Ramos (cell line): Measurements from ENCODE around the gene KIF5B.
"Not testable (repeated sequence)": the region's sequence is repeated elsewhere in the genome, so short reads cannot be mapped to it uniquely, and the experiment has no call there.

Experiments used
- in situ Hi-C: fragments of 300-500 bp; cut with MboI; formaldehyde crosslinking; loops from one replicate; pipeline ENCODE4 v1.14.3; 2022; ENCODE audit warnings: low sequenced_read_pairs; ENCODE audit not compliant: unreplicated experiment

Gene KIF5B

DNA sequence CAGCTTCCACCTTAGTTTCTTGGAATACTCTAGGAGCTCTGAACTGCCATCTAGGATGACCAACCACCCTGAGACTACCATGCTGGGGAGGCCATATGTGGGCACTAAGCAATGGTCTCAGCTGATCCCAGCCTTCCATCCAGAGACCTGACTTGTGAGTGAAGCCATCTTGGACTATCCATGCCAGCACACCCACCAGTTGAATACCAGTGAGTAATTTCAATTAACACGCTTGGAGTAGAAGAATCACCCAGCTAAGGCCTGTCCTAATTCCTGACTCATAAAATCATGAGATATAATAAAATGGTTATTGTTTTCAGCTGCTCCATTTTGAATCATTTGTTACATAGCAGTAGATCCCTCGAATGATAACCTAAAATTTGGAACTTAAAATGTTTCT, 5.2 kb upstream of the KIF5B start:
- in situ Hi-C loops, result loop anchor here (25.0 kb wide), 1 partner anchor 301 kb away; no protein-coding TSS in a partner anchor

DNA sequence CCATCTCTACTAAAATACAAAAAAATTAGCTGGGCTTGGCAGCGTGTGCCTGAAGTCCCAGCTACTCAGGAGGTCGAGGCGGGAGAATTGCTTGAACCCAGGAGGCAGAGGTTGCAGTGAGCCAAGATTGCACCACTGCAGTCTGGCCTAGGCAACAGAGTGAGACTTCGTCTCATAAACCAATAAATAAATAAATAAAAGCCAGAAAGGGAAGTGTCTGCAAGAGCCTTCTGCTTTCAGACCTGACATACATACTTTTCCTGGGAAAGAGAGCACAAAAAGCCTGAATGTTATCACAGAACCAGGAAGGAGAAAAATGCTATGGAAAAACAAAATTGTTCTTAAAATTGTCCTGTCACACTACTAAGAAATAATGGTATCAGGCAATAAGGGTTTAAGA, 4.1 kb upstream of the KIF5B start:
- in situ Hi-C loops, result loop anchor here (25.0 kb wide), 1 partner anchor 302 kb away; no protein-coding TSS in a partner anchor

DNA sequence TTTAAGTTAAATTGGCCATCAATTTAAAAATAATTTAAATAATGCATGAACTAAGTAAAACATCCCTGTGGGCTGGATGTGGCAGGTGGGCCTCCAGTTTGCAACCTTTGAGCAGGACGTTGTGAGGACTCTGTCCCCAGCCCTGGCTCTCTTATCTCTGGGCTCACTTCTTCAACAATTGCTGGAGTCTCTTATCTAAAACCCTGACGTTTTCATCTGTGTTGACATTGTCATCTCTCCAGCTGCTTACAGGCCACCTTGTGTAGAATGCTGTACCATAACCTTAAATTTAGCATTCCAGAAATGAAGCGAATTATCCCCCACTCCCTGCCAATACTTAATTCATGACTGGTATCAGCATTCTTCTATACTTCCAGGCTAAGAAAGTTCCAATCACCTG, 3.2 kb upstream of the KIF5B start:
- in situ Hi-C loops, result loop anchor here (25.0 kb wide), 1 partner anchor 303 kb away; no protein-coding TSS in a partner anchor

DNA sequence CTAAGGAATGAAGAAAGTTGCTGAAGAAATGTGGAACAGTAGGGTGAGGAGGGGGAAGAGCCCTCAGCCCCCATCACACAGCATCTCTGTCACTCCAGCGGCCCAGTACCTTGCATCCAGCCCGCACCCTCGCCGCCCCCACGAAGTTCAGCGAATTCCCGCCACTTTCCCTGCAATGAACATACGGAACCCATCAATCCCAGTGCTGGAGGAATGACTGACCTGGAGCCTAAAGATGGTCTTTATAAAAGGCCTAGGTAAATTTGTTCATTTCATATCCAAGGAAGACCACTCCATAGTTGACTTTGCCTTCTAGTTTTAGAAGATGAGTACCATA, 779 bp upstream of the KIF5B start:
- in situ Hi-C loops, result loop anchor here (25.0 kb wide), 1 partner anchor 305 kb away; no protein-coding TSS in a partner anchor

DNA sequence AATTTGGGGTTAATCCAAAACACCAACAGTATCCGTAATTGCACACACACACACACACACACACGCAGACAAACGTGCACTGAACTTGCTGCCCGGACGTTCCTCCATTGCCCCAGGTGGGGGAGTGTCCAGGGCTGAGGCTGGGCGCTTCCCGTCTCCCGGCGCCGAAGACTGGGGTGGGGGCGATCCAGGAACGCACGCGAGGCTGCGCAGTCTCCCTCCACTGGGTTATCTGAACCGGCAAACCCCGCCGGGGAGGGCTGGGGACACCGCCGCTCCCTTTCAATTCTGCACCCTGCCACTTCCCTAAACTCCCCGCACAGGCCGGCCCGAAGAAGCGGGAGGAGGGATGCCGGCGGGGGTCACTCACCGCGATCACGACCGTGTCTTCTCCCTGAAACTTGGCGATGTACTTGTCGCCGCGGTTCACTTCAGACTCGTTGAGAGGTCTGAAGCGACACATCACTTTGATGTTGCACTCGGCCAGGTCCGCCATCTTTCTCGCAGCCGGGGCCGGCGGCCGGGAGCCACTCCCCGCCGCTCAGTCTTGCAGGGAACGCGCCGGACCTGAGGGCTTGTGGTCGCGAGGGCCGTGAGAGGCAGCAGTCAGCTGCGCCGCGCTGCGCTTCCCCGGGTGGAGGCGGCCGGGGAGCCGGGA, 618 bp downstream of the KIF5B start:
- in situ Hi-C loops, result loop anchor here (25.0 kb wide), 1 partner anchor 307 kb away; no protein-coding TSS in a partner anchor

DNA sequence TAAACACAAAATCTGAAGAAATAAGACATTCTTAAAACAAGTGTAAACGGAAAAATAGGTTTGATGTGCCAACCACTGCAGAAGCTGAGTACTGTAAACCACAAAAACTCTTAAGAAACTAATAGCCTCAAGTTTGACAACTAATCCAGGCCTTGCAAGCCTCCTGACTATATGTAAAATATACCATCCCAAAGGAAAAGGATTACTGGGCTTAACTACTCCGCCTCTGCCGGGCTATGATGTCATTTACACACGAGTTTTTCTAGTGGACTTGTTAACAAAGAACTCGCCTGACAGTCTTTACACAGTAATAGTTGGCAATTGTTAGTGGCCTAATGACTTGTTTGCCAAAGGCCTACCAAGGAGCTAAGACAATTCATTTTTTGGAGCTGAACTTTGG, 2.1 kb downstream of the KIF5B start:
- in situ Hi-C loops, result loop anchor here (25.0 kb wide), 1 partner anchor 308 kb away; no protein-coding TSS in a partner anchor

DNA sequence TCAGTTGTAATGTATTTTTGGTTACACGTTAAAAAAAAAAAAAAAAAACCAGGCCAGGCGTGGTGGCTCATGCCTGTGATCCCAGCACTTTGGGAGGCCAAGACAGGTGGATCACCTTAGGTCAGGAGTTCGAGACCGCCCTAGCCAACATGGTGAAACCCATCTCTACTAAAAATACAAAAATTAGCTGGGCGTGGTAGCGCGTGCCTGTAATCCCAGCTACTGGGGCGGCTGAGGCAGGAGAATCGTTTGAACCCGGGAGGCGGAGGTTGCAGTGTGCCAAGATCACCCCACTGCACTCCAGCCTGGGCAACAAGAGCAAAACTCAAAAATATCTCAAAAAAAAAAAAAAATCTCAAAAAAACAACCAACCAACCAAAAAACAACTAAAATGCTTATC, 2.8 kb downstream of the KIF5B start:
- in situ Hi-C loops, result loop anchor here (25.0 kb wide), 1 partner anchor 309 kb away; no protein-coding TSS in a partner anchor

DNA sequence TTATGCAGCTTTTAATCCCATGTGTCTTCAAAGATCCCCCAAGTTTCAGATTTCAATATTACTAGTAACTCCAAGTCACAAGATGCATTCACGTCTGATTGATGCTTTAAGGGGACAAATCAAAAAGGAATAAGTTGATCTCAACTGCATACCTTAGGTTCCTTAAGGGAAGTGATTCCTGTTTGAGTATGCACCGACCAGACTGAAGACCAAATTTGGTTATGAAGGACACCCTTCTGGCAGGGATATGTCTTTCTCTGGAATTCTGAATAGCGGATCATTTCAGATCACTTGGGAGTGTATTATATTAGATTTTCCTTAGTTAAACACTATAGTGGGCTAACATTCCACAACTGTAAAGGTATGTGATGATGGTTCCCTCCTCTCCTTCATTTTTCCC, 4.3 kb downstream of the KIF5B start:
- in situ Hi-C loops, result loop anchor here (25.0 kb wide), 1 partner anchor 310 kb away; no protein-coding TSS in a partner anchor

DNA sequence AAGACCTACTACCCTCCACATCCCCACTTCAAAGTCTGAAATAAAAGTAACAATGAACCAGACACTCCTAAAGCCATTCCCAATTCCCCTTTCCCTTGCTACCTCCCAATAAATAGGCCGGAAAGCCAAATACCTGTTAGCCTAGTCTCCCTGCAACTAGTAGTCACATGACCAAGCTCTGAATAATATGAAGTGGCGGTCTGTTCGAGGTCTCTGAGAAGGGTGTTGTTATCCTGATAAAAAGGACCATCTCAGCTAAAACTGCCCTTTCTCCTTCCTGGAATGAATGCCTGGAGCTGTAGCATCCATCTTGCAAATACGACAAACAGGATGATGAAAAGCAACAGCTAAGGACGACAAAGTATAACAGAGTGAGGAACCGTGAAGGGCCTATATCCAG, 6.0 kb downstream of the KIF5B start:
- in situ Hi-C loops, result loop anchor here (25.0 kb wide), 1 partner anchor 312 kb away; no protein-coding TSS in a partner anchor

DNA sequence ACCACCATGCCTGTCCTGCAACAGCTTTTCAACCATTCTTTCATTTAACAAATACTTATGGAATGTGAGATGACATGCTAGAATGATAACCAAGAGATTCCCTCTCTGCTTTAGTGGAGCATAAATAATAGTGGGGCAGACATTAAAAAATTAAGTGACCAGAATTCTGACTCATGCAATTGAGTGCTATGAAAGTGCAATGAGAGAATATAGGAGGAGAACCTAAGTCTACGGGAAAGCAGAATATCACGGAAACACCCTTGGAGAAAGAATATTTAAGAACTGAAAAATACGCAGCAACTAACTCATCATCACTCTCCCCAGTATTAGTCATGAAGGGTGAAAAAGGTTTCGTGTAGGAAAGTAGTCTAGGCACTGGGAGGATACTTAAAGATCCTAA, 7.1 kb downstream of the KIF5B start:
- in situ Hi-C loops, result no loop called here

DNA sequence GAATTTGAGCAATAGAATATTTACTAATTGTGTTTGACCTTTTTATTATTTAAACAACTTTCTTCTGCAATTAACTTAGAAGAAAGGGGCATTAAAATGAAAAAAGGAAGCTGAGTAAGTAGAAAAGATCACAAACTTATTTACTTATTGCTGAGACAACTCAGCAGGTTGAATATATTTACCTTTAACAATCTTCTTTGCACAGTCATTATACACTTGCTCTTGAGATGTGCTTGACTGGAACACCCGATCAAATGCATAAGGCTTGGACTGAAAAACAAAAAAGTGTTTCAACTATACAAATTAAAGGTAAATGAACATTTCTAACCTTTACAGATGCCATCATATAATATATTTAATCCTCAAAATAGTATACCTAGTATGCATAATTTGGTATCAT, 7.9 kb downstream of the KIF5B start:
- in situ Hi-C loops, result no loop called here

DNA sequence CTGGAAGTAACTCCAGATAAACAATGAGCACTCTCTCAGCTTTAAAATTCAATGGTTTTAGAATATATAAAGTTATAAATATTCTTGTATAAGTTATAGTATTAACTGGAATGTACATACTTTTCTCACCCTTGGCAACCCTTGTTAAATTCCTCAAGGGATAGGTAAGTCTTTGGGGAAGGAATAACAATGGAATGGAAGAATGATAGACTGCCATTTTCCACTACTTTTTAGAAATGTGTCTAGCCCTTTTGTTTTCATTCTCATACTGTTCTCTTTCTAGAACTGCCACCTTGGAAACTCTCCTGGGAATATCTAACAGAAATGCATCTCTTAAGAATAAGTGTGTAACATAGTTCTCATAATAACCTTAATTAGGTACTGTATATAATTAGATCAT, 8.3 kb downstream of the KIF5B start:
- in situ Hi-C loops, result no loop called here

DNA sequence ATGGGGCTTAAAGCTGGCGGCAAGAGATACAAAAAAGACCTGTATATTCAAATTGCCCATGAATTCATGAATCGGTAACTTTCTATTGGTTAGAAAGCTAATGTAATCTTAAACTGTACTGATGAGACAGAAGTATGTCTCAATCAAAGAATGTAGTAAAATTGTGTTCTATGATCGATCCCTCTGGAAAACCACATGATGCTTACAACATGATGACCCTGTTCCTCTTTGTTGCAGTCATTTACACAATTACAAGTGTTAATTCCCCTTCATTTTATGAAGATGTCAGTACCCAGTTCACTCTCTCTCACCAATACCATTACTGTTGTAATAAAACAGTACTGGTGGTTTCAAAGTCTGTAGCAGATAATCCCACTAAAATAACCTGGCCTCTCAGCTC, 10.1 kb downstream of the KIF5B start:
- in situ Hi-C loops, result no loop called here

DNA sequence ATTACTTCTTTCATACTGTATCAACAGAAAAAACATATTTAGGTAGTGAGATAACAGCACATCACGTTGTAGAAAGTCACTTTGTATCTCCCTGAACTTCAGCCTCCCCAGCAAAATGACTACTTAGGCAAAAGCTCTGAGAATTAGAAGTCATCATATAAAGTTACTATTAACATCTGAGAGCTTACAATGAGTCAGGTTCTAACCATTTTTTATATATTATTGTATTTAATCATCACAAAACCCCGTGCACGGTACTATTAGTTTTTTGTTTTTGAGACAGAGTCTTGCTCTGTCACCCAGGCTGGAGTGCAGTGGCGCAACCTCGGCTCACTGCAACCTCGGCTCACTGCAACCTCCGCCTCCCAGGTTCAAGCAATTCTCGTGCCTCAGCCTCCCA, 13.5 kb downstream of the KIF5B start:
- in situ Hi-C loops, result not testable (repeated sequence)

DNA sequence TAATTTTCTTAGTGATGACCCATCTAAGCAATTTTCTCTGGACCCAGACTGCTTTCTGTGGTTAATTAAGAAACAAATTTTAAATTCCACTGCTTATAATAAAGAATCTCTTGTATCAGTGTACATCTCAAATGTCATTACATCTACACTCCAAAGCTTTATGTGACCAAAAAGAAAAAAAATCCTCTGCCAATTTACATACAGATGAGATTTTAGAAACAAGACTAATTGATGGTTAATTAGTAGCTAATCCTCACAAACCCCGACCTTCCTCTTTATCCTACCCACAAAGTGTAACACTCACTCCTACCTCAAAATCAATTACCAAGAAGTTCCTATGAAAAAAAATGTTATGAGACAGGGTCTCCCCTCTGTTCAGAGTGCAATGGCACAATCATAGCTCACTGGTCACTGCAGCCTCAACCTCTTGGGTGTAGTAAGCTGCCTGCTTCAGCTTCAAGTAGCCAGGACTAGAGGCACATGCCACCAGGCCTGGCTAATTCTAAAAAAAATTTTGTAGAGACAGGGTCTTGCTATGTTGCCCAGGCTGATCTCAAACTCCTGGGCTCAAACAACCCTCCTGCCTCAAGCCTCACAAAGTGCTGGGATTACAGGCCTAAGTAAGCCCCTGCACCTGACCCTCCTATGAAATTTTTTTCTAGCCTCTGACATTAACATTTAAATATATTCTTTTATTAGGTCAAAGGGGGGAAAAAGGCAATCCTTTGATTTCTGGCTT, 14.8 kb downstream of the KIF5B start:
- in situ Hi-C loops, result no loop called here

DNA sequence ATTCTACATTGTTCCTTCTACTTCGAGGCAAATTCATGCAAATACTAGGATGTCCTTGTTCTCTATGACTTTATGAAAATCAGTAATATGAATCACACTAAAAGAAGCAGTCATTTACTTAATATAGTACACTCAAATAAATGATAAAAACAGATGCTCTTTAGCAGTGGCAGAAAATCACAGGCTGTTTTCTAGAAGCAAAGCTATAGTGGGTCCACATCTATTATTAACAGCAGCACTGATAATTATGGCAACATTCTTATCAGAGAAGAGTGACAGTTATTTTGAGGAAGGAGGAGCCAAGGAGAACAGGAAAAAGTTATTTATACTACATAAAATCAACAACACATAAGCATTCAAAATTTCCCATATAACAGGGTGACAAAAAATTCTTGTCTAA, 16.5 kb downstream of the KIF5B start:
- in situ Hi-C loops, result no loop called here

DNA sequence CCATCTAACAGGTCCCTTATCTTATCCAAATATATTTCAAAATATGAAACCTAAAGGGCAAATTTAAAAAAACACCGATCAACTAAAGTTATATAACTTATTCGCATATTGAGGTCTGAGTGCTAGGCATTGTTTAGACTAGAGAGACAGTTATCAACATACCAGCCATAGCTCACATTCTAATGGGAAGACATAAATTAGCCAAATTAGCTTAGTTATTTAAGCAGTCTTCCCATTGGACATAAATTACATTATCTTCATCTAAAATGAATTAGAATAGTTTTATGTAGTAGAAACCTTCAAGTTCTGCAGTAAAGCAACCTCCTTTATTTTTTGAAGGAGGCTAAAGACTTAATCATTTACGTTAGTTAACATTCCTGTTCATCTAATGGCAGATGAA, 17.4 kb downstream of the KIF5B start:
- in situ Hi-C loops, result no loop called here

DNA sequence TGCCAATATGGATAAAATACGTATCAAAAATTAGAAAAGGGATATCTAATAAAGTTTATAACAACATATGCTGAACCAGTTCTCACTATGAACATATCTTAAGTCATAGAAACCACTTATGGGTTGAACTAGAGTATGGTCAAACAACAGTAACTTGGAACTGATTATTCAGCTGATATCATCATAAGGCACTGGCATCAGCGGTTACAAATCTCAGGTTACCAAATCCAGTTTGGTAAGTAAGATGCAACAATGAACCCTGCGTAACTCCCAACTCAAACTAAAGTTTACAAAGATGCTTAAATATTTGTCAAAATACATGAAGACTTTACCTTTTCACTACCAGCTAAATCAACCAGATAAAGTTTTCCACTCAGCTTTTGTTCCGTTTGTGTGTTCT, 19.3 kb downstream of the KIF5B start:
- in situ Hi-C loops, result no loop called here

DNA sequence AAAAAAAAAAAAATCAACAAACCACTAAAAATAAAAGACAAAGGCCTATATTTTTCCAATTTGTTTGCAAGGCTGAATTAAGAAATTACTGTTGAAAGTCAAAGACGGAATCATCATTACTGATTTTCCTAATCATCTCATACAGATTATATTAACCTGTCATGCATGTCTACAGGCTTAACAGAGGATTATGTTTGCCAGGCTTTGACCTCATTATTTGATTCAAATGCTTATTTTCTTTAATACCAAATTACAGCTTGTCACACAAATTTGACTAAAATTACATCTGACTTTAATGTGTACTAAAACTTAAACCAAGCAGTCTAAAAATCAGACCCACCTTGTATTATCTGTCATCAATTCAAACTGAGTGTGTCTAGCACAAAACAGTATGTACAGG, 21.2 kb downstream of the KIF5B start:
- in situ Hi-C loops, result no loop called here

DNA sequence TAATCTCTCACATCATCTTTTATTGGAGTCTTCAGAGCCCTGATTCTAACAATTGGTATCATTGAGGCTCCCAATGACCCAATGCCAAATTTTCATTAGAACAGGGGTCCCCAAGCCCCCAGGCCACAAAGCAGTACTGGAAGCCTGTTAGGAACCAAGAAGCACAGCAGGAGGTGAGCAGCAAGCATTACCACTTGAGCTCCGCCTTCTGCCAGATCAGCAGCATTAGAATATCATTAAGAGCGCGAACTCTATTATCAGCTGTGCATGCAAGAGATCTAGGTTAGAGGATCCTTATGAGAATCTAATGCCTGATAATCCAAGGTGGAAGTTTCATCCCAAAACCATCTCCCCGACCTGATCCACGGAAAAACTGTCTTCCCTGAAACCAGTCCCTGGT, 23.1 kb downstream of the KIF5B start:
- in situ Hi-C loops, result no loop called here

DNA sequence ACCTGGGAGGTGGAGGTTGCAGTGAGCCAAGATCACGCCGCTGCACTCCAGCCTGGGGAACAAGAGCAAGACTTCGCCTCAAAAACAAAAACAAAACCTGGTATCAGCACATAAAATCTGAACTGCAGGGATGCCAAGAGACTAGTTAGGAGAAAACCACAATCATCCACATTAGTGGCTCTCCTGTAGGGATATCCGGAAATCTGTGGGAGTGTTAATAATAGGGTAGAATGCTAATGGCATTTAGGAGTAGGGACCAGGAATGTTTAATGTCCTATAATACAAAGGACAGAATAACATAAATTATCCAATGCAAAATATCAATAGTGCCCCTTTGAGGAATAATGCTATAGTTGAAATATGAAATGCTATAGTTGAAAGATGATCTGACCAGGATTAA, 24.3 kb downstream of the KIF5B start:
- in situ Hi-C loops, result no loop called here

DNA sequence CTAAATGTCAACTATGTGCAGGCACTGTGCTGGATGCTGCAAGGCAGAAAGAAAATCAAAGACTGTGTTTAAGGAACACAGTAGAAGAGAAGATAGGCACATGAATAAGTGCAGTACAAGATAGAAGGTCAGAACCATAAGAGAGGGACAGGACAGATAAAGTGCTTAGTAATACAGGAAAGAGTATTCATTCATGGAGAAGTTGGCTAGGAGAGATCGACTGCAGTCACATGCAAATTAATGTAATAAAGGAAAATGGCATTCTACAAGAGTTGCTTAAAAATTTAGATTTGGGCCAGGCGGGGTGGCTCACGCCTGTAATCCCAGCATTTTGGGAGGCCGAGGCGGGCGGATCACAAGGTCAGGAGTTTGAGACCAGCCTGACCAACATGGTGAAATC, 24.8 kb downstream of the KIF5B start:
- in situ Hi-C loops, result no loop called here
